Neural cell (in vitro differentiated cells): ENCODE measurements around the gene PGA4. TPM values are rescaled to one million over a fixed set of nuclear protein-coding genes. Genes with fewer than 3 reads are reported as not detected.
"Not testable (repeated sequence)": the region's sequence is repeated elsewhere in the genome, so short reads cannot be mapped to it uniquely, and the experiment has no call there.

Source experiments
- H2AFZ ChIP-seq: fragments of 200-600, 300-800 bp; sonication (generic), shearing (Covaris generic); 2 replicates; pipeline ENCODE4 v1.6.0; 2014; ENCODE audit warnings: low read depth, mild to moderate bottlenecking, antibody characterized with exemption, low read length, moderate library complexity
- H3F3A ChIP-seq: fragments of 200-600 bp; shearing (Covaris generic); 2 replicates; pipeline ENCODE4 v1.6.1; 2016; ENCODE audit warnings: mild to moderate bottlenecking, moderate library complexity, mixed read lengths, antibody characterized with exemption, low read length; ENCODE audit not compliant: insufficient read depth, poor library complexity, severe bottlenecking
- H3K27ac ChIP-seq: fragments of 200-600, 300-800 bp; sonication (generic), shearing (Covaris generic); 2 replicates; pipeline ENCODE4 v1.5.1; 2014; ENCODE audit warnings: mild to moderate bottlenecking, low read length, moderate library complexity
- H3K27me3 ChIP-seq: fragments of 300-800, 200-600 bp; sonication (generic), shearing (Covaris generic); 2 replicates; pipeline ENCODE4 v1.6.0; 2014; ENCODE audit warnings: mild to moderate bottlenecking, low read depth, low read length, moderate library complexity; ENCODE audit not compliant: insufficient read depth
- H3K36me3 ChIP-seq: fragments of 300-800, 200-600 bp; sonication (generic), shearing (Covaris generic); 2 replicates; pipeline ENCODE4 v1.5.1; 2014; ENCODE audit warnings: mild to moderate bottlenecking, antibody characterized with exemption, low read length, moderate library complexity; ENCODE audit not compliant: insufficient read depth
- H3K4me2 ChIP-seq: fragments of 300-800, 200-600 bp; sonication (generic), shearing (Covaris generic); 2 replicates; pipeline ENCODE4 v1.6.0; 2014; ENCODE audit warnings: mild to moderate bottlenecking, low read length
- H3K4me3 ChIP-seq: fragments of 300-800, 200-600 bp; sonication (generic), shearing (Covaris generic); 2 replicates; pipeline ENCODE4 v1.5.1; 2014; ENCODE audit warnings: mild to moderate bottlenecking, low read length, moderate library complexity
- H3K79me2 ChIP-seq: fragments of 200-600 bp; shearing (Covaris generic); replicated peaks from 2 replicates; pipeline ENCODE4 v1.6.0; 2014; ENCODE audit warnings: mild to moderate bottlenecking, low read length, moderate library complexity; ENCODE audit not compliant: insufficient read depth
- H3K9ac ChIP-seq: fragments of 300-800, 200-600 bp; sonication (generic), shearing (Covaris generic); 2 replicates; pipeline ENCODE4 v1.6.1; 2016; ENCODE audit warnings: mild to moderate bottlenecking, low read length, mixed read lengths
- H3K9me2 ChIP-seq: fragments of 200-600 bp; shearing (Covaris generic); 2 replicates; pipeline ENCODE4 v1.6.1; 2016; ENCODE audit warnings: mild to moderate bottlenecking, low read length, mixed read lengths; ENCODE audit not compliant: insufficient read depth
- H3K9me3 ChIP-seq: fragments of 200-600, 300-800 bp; sonication (generic), shearing (Covaris generic); 2 replicates; pipeline ENCODE4 v1.6.1; 2016; ENCODE audit warnings: mild to moderate bottlenecking, mixed run types, low read length, moderate library complexity, mixed read lengths
- H4K20me1 ChIP-seq: fragments of 200-600 bp; shearing (Covaris generic); 2 replicates; pipeline ENCODE4 v1.6.1; 2016; ENCODE audit warnings: mild to moderate bottlenecking, mixed run types; ENCODE audit not compliant: insufficient read depth
- EP300 ChIP-seq: fragments of 450-650 bp; conservative IDR thresholded peaks from 2 replicates; pipeline ENCODE4 v1.6.1; 2014; ENCODE audit warnings: antibody characterized with exemption, mild to moderate bottlenecking, moderate library complexity; ENCODE audit not compliant: poor library complexity, severe bottlenecking
- EZH2 ChIP-seq: fragments of 200-600, 300-800 bp; shearing (Covaris generic), sonication (generic); IDR thresholded peaks from 2 replicates; pipeline ENCODE4 v1.6.1; 2014; ENCODE audit warnings: antibody characterized with exemption, low read length, borderline replicate concordance, mild to moderate bottlenecking; ENCODE audit not compliant: insufficient read depth, poor library complexity, severe bottlenecking
- MXI1 ChIP-seq: fragments of 450-650 bp; conservative IDR thresholded peaks from 2 replicates; pipeline ENCODE4 v1.6.1; 2014; ENCODE audit warnings: antibody characterized with exemption, mild to moderate bottlenecking; ENCODE audit not compliant: poor library complexity, severe bottlenecking
- POLR2AphosphoS5 ChIP-seq: IDR thresholded peaks from 2 replicates; pipeline ENCODE4 v1.6.1; 2012
- RAD21 ChIP-seq: fragments of 450-650 bp; conservative IDR thresholded peaks from 2 replicates; pipeline ENCODE4 v1.6.1; 2014; ENCODE audit warnings: antibody characterized with exemption, mild to moderate bottlenecking, moderate library complexity
- SMC3 ChIP-seq: fragments of 450-650 bp; conservative IDR thresholded peaks from 2 replicates; pipeline ENCODE4 v1.6.1; 2014; ENCODE audit warnings: antibody characterized with exemption, mild to moderate bottlenecking, moderate library complexity; ENCODE audit not compliant: poor library complexity
- TAF1 ChIP-seq: IDR thresholded peaks from 2 replicates; pipeline ENCODE4 v1.6.1; 2012; ENCODE audit warnings: low read depth
- polyA plus RNA-seq: library from polyadenylated mRNA; depleted of rRNA; stranded (reverse); fragments of >200 nt; gene quantifications from 2 replicates; pipeline ENCODE4 v1.2.3, GENCODE V29; 2014
- TF ChIP-seq, protein P1 (sequence below): fragments of 450-650 bp; IDR thresholded peaks from 2 replicates; pipeline ENCODE4 v1.5.1; 2014; ENCODE audit warnings: antibody characterized with exemption, mild to moderate bottlenecking, moderate library complexity; ENCODE audit not compliant: poor library complexity, severe bottlenecking
- TF ChIP-seq, protein P2 (sequence below): IDR thresholded peaks from 2 replicates; pipeline ENCODE4 v1.6.1; 2012; ENCODE audit warnings: borderline replicate concordance

PGA4 gene
- polyA plus RNA-seq, 1 donor from 2014 or later, result not detected

DNA sequence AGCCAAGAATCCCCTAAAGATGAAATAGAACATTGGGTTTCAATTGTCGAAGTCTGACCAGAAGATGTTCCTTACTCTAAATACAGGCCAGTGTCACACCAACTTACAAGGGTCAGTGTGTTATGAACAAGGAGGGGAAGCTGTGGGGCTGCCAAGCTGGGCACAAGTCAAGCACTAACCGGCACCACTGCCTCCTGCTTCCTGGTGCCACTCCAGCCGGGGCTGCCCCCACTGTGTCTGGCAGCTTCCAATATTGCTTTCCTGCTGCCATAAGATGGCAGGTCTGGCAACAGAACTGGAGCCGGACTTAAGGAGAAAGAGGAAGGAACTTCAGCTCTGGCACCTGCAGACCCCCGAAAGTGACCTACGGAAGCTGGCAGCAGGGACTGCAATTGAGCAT lies 47.2 kb upstream of the PGA4 start:
- no peak overlapping the region for H3K27ac ChIP-seq
- no peak overlapping the region for H3K4me2 ChIP-seq
- no peaks in the 10 kb centered on the region for H3K9me2 ChIP-seq
- H3K79me2 ChIP-seq, result no peaks in the 10 kb centered on the region
- no peak overlapping the region for H3K9ac ChIP-seq
- TF ChIP-seq POLR2AphosphoS5 (no peak), RAD21 (no peak), MXI1 (no peak), EP300 (no peak), TAF1 (no peak), SMC3 (no peak), EZH2 (no peak)
- TF ChIP-seq, protein P1, sequence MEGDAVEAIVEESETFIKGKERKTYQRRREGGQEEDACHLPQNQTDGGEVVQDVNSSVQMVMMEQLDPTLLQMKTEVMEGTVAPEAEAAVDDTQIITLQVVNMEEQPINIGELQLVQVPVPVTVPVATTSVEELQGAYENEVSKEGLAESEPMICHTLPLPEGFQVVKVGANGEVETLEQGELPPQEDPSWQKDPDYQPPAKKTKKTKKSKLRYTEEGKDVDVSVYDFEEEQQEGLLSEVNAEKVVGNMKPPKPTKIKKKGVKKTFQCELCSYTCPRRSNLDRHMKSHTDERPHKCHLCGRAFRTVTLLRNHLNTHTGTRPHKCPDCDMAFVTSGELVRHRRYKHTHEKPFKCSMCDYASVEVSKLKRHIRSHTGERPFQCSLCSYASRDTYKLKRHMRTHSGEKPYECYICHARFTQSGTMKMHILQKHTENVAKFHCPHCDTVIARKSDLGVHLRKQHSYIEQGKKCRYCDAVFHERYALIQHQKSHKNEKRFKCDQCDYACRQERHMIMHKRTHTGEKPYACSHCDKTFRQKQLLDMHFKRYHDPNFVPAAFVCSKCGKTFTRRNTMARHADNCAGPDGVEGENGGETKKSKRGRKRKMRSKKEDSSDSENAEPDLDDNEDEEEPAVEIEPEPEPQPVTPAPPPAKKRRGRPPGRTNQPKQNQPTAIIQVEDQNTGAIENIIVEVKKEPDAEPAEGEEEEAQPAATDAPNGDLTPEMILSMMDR, result no peak
- TF ChIP-seq, protein P2, sequence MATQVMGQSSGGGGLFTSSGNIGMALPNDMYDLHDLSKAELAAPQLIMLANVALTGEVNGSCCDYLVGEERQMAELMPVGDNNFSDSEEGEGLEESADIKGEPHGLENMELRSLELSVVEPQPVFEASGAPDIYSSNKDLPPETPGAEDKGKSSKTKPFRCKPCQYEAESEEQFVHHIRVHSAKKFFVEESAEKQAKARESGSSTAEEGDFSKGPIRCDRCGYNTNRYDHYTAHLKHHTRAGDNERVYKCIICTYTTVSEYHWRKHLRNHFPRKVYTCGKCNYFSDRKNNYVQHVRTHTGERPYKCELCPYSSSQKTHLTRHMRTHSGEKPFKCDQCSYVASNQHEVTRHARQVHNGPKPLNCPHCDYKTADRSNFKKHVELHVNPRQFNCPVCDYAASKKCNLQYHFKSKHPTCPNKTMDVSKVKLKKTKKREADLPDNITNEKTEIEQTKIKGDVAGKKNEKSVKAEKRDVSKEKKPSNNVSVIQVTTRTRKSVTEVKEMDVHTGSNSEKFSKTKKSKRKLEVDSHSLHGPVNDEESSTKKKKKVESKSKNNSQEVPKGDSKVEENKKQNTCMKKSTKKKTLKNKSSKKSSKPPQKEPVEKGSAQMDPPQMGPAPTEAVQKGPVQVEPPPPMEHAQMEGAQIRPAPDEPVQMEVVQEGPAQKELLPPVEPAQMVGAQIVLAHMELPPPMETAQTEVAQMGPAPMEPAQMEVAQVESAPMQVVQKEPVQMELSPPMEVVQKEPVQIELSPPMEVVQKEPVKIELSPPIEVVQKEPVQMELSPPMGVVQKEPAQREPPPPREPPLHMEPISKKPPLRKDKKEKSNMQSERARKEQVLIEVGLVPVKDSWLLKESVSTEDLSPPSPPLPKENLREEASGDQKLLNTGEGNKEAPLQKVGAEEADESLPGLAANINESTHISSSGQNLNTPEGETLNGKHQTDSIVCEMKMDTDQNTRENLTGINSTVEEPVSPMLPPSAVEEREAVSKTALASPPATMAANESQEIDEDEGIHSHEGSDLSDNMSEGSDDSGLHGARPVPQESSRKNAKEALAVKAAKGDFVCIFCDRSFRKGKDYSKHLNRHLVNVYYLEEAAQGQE, result no peak
- no peaks in the 10 kb centered on the region for H3K27me3 ChIP-seq
- H3K36me3 ChIP-seq, result no peaks in the 10 kb centered on the region
- H3K9me3 ChIP-seq, result no peaks in the 10 kb centered on the region
- H2AFZ ChIP-seq, result no peak overlapping the region
- no peaks in the 10 kb centered on the region for H3F3A ChIP-seq
- H3K4me3 ChIP-seq, result no peak overlapping the region
- no peaks in the 10 kb centered on the region for H4K20me1 ChIP-seq

DNA sequence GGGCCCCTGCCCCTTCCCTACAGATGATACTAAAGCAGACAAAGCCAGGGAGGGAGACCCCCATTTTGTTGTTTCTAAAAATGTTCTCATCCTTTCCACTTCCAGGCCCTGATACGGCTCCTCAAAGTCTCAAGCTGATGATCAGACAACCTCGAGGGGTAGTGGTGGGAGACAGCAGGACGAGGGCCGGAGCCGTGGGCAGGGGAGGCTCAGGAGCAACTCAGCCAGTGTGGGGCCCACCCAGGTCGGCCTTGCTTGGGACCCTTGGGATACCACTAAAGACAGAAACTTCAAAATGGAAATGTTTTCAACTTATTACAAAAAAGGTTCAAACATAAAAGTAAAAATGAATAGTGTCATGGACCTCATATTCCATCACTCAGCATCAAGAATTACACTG lies 45.7 kb upstream of the PGA4 start:
- Histone ChIP-seq H3K79me2 (no peaks in the 10 kb centered on the region), H3K36me3 (no peaks in the 10 kb centered on the region), H3K4me2 (no peak overlapping the region), H3F3A (no peaks in the 10 kb centered on the region), H3K9me3 (no peaks in the 10 kb centered on the region), H2AFZ (no peak overlapping the region), H3K27ac (no peak overlapping the region), H3K9me2 (no peaks in the 10 kb centered on the region), H3K27me3 (no peaks in the 10 kb centered on the region), H3K4me3 (no peak overlapping the region), H3K9ac (no peak overlapping the region), H4K20me1 (no peaks in the 10 kb centered on the region)
- TF ChIP-seq, protein P1, result no peak
- TF ChIP-seq TAF1 (no peak), EP300 (no peak), RAD21 (no peak), POLR2AphosphoS5 (no peak), EZH2 (no peak), MXI1 (no peak), SMC3 (no peak)
- TF ChIP-seq, protein P2, result no peak

DNA sequence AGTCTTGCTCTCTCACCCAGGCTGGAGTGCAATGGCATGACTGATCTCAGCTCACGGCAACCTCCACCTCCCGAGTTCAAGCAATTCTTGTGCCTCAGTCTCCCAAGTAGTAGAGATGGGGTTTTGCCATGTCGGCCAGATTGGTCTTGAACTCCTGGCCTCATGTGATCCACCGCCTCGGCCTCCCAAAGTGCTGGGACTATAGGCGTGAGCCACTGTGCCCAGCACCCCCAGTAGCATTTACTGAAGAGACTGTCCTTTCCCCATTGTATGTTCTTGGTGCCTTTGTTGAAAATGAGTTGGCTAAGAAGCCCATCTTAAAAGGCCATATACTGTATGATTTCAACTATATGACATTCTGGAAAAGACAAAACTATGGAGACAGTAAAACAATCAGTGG lies 41.9 kb upstream of the PGA4 start:
- not testable (repeated sequence) for H3K9ac ChIP-seq, H3K9me2 ChIP-seq, H3K27ac ChIP-seq, H3F3A ChIP-seq, H3K4me2 ChIP-seq, H3K36me3 ChIP-seq, H3K27me3 ChIP-seq, H4K20me1 ChIP-seq, H3K79me2 ChIP-seq, H3K4me3 ChIP-seq, H2AFZ ChIP-seq, H3K9me3 ChIP-seq
